HepG2 (cell line): ENCODE results near the gene COPZ1. TPM values are rescaled to one million over a fixed set of nuclear protein-coding genes. Genes with fewer than 3 reads are reported as not detected.
A peak's percentile ranks its signal among the peaks of the same experiment; 100 is the strongest.

ENCODE experiments used
- ATF7 ChIP-seq, 2 experiments: fragments of 450-650 bp in 1 of 2; sonication (generic) in 1 of 2; formaldehyde crosslinking in 1 of 2; IDR thresholded peaks; 2 replicates each; pipeline versions ENCODE4 v1.4.0 to v1.6.1; 2016 to 2020; ENCODE audit warnings: antibody characterized with exemption in 1 of 2, mild to moderate bottlenecking in 1 of 2, missing genetic modification reagents in 1 of 2
- CBFB ChIP-seq: sonication (generic); formaldehyde crosslinking; IDR thresholded peaks from 2 replicates; pipeline ENCODE4 v1.4.0; 2020; ENCODE audit warnings: missing genetic modification reagents
- DNMT1 ChIP-seq: sonication (generic); formaldehyde crosslinking; IDR thresholded peaks from 2 replicates; pipeline ENCODE4 v1.5.1; 2020; ENCODE audit warnings: mild to moderate bottlenecking, missing genetic modification reagents
- DR1 ChIP-seq: sonication (generic); formaldehyde crosslinking; IDR thresholded peaks from 2 replicates; pipeline ENCODE4 v1.8.0; 2021; ENCODE audit warnings: mild to moderate bottlenecking, missing genetic modification reagents, inconsistent platforms
- ESRRA ChIP-seq: sonication (generic); formaldehyde crosslinking; IDR thresholded peaks from 2 replicates; pipeline ENCODE4 v1.5.1; 2020; ENCODE audit warnings: mild to moderate bottlenecking, low read depth, missing genetic modification reagents
- FOXK1 ChIP-seq: sonication (generic); formaldehyde crosslinking; IDR thresholded peaks from 2 replicates; pipeline ENCODE4 v1.4.0; 2020; ENCODE audit warnings: low read depth, missing genetic modification reagents, borderline replicate concordance
- HIVEP1 ChIP-seq: sonication (generic); formaldehyde crosslinking; IDR thresholded peaks from 2 replicates; pipeline ENCODE4 v1.4.0; 2020; ENCODE audit warnings: mild to moderate bottlenecking, missing genetic modification reagents
- HMGXB4 ChIP-seq, 2 experiments: sonication (generic) in 1 of 2; formaldehyde crosslinking in 1 of 2; IDR thresholded peaks; 2 replicates each; pipeline versions ENCODE4 v1.4.0 to v1.6.1; 2018 to 2020; ENCODE audit warnings: missing genetic modification reagents in 2 of 2, borderline replicate concordance in 1 of 2, low read depth in 1 of 2, mild to moderate bottlenecking in 1 of 2, missing biosample characterization in 1 of 2
- KDM2A ChIP-seq: sonication (generic); formaldehyde crosslinking; IDR thresholded peaks from 2 replicates; pipeline ENCODE4 v1.4.0; 2020; ENCODE audit warnings: low read depth, missing genetic modification reagents, borderline replicate concordance
- KDM3A ChIP-seq: IDR thresholded peaks from 2 replicates; pipeline ENCODE4 v1.6.1; 2018; ENCODE audit warnings: low read depth, missing compliant biosample characterization
- KDM4B ChIP-seq: sonication (generic); formaldehyde crosslinking; IDR thresholded peaks from 2 replicates; pipeline ENCODE4 v1.4.0; 2020; ENCODE audit warnings: missing genetic modification reagents
- NFYB ChIP-seq: sonication (generic); formaldehyde crosslinking; IDR thresholded peaks from 2 replicates; pipeline ENCODE4 v1.4.0; 2020; ENCODE audit warnings: missing genetic modification reagents
- REPIN1 ChIP-seq: sonication (generic); formaldehyde crosslinking; IDR thresholded peaks from 2 replicates; pipeline ENCODE4 v1.8.0; 2022; ENCODE audit warnings: missing genetic modification reagents, low read depth, mild to moderate bottlenecking, borderline replicate concordance
- SP5 ChIP-seq: IDR thresholded peaks from 2 replicates; pipeline ENCODE4 v1.6.1; 2016; ENCODE audit warnings: low read depth, borderline replicate concordance
- SYNCRIP ChIP-seq: fragments of 200-400 bp; formaldehyde crosslinking; IDR thresholded peaks from 2 replicates; pipeline ENCODE4 v1.6.1; 2018; ENCODE audit warnings: mild to moderate bottlenecking, low read depth, low read length; ENCODE audit not compliant: insufficient read depth
- ZNF20 ChIP-seq: sonication (generic); formaldehyde crosslinking; IDR thresholded peaks from 2 replicates; pipeline ENCODE4 v1.4.0; 2020; ENCODE audit warnings: mild to moderate bottlenecking, moderate library complexity, missing genetic modification reagents
- ZNF235 ChIP-seq: sonication (generic); formaldehyde crosslinking; IDR thresholded peaks from 2 replicates; pipeline ENCODE4 v1.8.1; 2023; ENCODE audit warnings: mild to moderate bottlenecking, missing genetic modification reagents, borderline replicate concordance
- ZNF296 ChIP-seq: sonication (generic); formaldehyde crosslinking; conservative IDR thresholded peaks from 2 replicates; pipeline ENCODE4 v1.5.0; 2020; ENCODE audit warnings: mild to moderate bottlenecking, missing genetic modification reagents
- ZNF513 ChIP-seq: sonication (generic); formaldehyde crosslinking; conservative IDR thresholded peaks from 2 replicates; pipeline ENCODE4 v1.5.0; 2020; ENCODE audit warnings: missing genetic modification reagents
- ZNF546 ChIP-seq: sonication (generic); formaldehyde crosslinking; conservative IDR thresholded peaks from 2 replicates; pipeline ENCODE4 v1.8.1; 2023; ENCODE audit warnings: mild to moderate bottlenecking, missing genetic modification reagents
- ZNF670 ChIP-seq: sonication (generic); formaldehyde crosslinking; IDR thresholded peaks from 2 replicates; pipeline ENCODE4 v1.8.0; 2022; ENCODE audit warnings: mild to moderate bottlenecking, missing genetic modification reagents, borderline replicate concordance
- ZNF678 ChIP-seq: sonication (generic); formaldehyde crosslinking; IDR thresholded peaks from 2 replicates; pipeline ENCODE4 v1.4.0; 2020; ENCODE audit warnings: mild to moderate bottlenecking, missing genetic modification reagents
- ZNF768 ChIP-seq: sonication (generic); formaldehyde crosslinking; IDR thresholded peaks from 2 replicates; pipeline ENCODE4 v1.4.0; 2020; ENCODE audit warnings: missing genetic modification reagents
- ZNF782 ChIP-seq: sonication (generic); formaldehyde crosslinking; IDR thresholded peaks from 2 replicates; pipeline ENCODE4 v1.4.0; 2020; ENCODE audit warnings: missing genetic modification reagents, mild to moderate bottlenecking, borderline replicate concordance
- ZSCAN21 ChIP-seq: sonication (generic); formaldehyde crosslinking; IDR thresholded peaks from 2 replicates; pipeline ENCODE4 v1.8.0; 2022; ENCODE audit warnings: mild to moderate bottlenecking, missing genetic modification reagents, moderate library complexity, borderline replicate concordance
- polyA plus RNA-seq, 8 experiments: library from polyadenylated mRNA; depleted of rRNA in 3 of 8; stranded (reverse) in 7 of 8; unstranded in 1 of 8; fragments of >200 nt; fragmentation: Illumina TruSeq in 4 of 8; extraction: Trizol in 4 of 8; gene quantifications; 2 replicates each; pipeline versions ENCODE4 v1.2.1 to v1.2.3, GENCODE V29; 2011 to 2016; ENCODE audit warnings: low read depth in 4 of 8, missing spikeins in 1 of 8, mixed read lengths in 1 of 8; ENCODE audit not compliant: insufficient read depth in 1 of 8
- total RNA-seq, 5 experiments: library from RNA; depleted of rRNA; stranded (reverse); fragments of >200 nt; fragmentation: Illumina TruSeq; extraction: Trizol; gene quantifications; 2 replicates each; pipeline ENCODE4 v1.2.3, GENCODE V29; 2016; ENCODE audit warnings: low read depth in 1 of 5
- TF ChIP-seq, protein P1 (sequence below): IDR thresholded peaks from 2 replicates; pipeline ENCODE4 v1.6.1; 2016; ENCODE audit warnings: missing genetic modification reagents, missing compliant biosample characterization

Gene COPZ1
- total and polyA plus RNA-seq, 2 of the 13 experiments (the other 11 are each of a cell fraction or from before 2014, with no cell fraction given), result 125 to 184 TPM

GRCh38 chr12:54294152-54294952 is 30.6 kb upstream of the COPZ1 start (continued):
- TF ChIP-seq ZNF670 (CRISPR knock-in tag) (no peak), SP5 (CRISPR knock-in tag) (no peak; the same call in 1 of the 2 replicates), ZNF20 (CRISPR knock-in tag) (no peak), SYNCRIP (no peak), ZNF768 (CRISPR knock-in tag) (peak; percentile 56; the same call in 1 of the 2 replicates), NFYB (CRISPR knock-in tag) (no peak), ZSCAN21 (CRISPR knock-in tag) (0 out of 2 replicates have a peak, but pooled peaks have one; percentile 16), CBFB (no peak), KDM3A (CRISPR knock-in tag) (0 out of 2 replicates have a peak, but pooled peaks have one; percentile 73), ZNF296 (CRISPR knock-in tag) (no peak), DNMT1 (CRISPR knock-in tag) (no peak), FOXK1 (CRISPR knock-in tag) (no peak; the same call in 1 of the 2 replicates), ESRRA (CRISPR knock-in tag) (peak; percentile 38; the same call in 1 of the 2 replicates), DR1 (CRISPR knock-in tag) (no peak), REPIN1 (CRISPR knock-in tag) (peak; percentile 85), HMGXB4 (CRISPR knock-in tag; IDR thresholded peaks at IDR 0.05; ENCODE audit: borderline replicate concordance in 1 of 2, low read depth in 1 of 2) (no peak; a peak in 2 of 4 replicates), ZNF782 (CRISPR knock-in tag) (no peak), ATF7 (IDR thresholded peaks at IDR 0.05) (no peak), ATF7 (CRISPR knock-in tag; IDR thresholded peaks at IDR 0.05) (no peak), ZNF513 (CRISPR knock-in tag) (no peak), ZNF546 (CRISPR knock-in tag) (no peak), KDM4B (CRISPR knock-in tag) (0 out of 2 replicates have a peak, but pooled peaks have one; percentile 30), ZNF235 (CRISPR knock-in tag) (no peak), ZNF678 (CRISPR knock-in tag) (no peak), KDM2A (CRISPR knock-in tag) (peak; percentile 61), HIVEP1 (CRISPR knock-in tag) (no peak; the same call in 1 of the 2 replicates)
- TF ChIP-seq, protein P1, sequence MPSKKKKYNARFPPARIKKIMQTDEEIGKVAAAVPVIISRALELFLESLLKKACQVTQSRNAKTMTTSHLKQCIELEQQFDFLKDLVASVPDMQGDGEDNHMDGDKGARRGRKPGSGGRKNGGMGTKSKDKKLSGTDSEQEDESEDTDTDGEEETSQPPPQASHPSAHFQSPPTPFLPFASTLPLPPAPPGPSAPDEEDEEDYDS, result no peak
